ENCODE results near the gene BLOC1S2.
"Not testable (repeated sequence)": the region's sequence is repeated elsewhere in the genome, so short reads cannot be mapped to it uniquely, and the experiment has no call there.

The BLOC1S2 gene

DNA sequence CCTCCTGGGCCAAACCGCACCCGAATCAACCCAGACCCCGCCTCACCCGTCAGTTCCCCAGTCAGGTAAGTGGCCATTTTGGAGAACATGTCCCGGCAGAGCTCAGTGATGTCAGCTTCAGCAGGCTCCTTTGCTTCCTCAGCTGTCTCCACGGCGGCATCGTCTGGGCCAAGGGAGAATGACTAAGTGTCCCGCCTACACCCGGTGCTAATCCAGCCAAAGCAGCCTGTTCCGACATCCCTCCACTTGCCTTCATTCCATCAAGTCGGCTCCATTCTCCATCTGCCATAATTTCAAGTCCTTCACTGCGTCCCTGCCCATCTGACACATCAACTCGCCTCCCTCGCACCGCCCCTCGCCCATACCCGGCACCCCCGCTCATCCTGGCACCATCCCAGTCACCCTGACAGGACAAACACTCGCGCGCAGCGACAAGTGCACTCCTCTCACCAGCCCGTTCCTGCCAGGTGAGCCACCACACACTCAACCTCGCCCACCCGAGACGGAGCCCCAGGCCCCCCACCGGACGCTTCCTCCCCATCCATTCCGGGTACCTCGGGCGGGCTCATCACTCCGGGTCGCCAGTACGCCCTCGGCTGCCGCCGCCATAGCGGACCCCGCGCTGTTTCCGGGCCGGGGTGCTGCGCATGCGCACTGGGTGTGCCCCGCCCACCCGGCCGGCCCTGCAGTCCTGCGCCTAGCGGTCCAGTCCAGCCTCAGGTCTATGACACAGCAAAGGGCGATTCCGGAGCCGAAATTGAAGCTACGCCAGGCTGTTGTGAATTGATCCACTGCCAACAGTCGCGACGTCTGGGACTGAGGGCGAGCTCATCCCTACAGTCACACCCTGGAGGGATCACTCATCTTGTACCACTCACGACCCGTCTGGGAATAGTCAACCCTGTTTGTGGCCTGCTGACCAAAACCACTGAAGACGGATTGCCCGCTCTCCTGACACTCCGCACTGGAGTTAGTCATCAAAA lies at the start of gene BLOC1S2:
Gene BLOC1S2 (minus strand): TSS at position 630 of the 983 bp plus-strand sequence. CDS start 21 bp downstream, at position 609.
- DNase-seq (ENCODE audit: low read depth, low spot score): peak; percentile 57

DNA sequence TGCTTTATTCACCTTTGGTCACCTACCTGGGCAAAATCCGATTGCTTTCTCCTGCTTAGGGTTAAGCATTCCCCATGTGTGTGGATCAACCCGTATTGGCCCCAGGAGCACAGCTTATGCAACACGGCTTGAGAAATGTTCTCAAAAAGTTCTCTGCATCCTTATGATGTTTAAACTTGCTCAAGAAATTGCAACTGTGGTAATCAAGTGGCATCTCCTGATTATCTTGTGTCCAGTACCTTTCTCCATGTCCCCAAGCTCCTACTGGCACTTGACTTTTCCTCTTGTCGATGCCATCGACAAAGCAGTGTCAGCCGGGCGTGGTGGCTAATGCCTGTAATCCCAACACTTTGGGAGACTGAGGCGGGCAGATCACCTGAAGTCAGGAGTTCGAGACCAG lies 48.3 kb upstream of the BLOC1S2 start:
- no peak for DNase-seq (ENCODE audit: low read depth, low spot score)

DNA sequence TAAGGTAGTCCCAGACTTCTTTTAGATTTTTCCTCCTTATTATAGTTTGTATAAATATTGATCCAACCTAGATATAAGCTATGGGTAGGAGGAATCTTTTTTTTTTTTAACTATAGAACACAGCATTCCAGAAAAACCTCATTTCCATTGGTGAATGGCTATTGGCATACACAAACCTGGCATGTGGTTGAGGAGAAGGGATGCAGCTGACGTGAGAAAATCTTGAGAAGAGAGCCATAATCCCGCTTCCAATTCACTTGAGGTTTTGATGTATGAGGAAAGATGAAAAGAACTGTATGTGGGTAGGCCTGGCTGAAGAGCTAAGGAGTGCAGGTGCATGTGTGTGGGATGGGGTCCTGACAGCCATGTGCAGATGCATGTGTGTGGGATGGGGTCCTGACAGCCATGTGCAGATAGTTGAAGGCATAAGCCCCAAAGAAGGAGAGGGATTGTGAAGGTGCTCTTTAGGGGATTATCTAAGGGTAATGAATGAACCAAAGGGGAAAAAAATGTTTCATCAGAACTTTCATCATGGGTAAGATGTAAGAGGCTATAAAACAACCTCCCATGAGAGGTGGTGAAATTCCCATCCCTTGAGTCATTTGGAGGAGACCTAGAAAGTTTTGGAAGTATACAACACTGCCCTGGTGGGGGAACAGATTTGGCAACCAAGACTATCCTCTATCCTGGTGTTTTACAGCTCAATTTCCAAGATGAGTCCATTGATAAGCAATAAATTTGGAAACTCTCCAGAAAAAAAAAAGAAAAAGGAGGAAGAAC lies 47.4 kb upstream of the BLOC1S2 start:
- no peak for DNase-seq (ENCODE audit: low read depth, low spot score)

DNA sequence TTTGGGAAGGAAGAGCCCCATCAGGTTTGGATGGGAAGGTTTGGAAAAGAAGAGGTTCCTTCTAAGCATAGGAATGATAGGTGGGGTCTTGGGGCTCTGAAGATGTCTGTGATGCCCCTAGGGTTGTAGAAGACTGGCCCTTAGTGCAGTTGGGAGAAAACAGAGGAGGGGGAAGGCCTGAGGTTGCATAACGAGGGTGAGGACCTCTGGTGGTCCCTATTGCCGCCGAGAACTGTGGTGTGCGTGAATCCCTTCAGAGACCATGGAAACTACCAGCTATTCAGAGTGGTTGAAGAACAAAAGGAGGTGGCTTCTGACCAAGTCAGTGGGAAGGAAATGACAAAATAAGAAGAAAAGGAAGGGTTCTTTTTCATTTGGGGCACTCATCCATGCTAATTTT lies 46.6 kb upstream of the BLOC1S2 start:
- DNase-seq (ENCODE audit: low read depth, low spot score): no peak

DNA sequence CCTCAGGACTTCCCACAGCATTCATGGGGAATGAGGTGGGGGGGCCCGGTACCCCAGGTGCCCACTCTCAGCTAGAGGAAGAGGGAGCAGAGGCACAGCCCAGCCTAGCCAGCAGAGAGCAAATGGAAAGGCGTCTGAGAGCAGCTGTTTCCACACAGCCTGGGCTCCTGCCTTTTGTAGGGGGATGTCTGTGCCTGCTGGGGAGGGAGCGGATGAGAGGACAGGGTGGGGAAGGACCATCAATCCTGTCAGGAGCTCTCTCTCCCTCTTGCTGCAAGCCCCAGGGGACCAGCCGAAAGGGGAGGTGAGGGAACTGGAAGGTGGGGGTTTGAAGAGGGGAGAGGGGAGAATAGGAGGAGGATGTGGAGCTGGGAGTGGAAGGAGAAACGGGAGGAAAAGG lies 43.6 kb upstream of the BLOC1S2 start, which contains the start of gene PKD2L1:
Gene PKD2L1 (minus strand): TSS at position 150 of the 400 bp plus-strand sequence. CDS start 125 bp downstream, at position 25.
- DNase-seq (ENCODE audit: low read depth, low spot score): no peak

DNA sequence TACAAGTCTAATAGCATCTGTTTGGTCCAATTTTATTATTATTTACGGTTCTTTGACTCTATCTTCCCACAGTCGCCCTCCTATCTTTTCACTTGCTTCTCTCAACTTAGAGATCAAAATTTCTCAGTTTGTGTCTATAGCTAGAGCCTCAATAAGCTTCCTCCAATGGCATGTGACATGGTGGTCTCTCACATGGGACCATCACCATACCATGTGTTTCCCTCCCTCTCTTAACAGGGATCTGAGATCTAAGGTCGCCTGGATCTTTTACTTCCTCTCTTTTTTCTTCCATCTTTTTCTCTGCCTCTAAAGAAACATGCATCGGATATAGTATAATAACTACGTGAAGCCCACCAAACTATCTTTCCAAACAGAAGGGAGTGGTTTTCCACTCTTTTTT lies 41.7 kb upstream of the BLOC1S2 start:
- no peak for DNase-seq (ENCODE audit: low read depth, low spot score)

DNA sequence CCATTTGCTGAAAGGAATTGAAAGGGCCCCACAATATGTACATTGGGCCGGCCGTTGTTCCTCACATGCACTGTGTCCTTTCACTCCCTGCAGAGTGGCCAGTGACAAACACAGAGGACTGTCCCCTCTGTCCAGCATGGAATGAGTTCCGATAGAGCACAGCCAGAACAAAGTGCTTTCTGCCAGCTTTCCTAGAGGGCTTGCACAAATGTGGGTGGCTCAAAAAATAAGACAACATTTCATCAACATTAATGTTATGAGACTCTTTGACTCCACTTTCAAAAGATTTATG lies 41.2 kb upstream of the BLOC1S2 start:
- DNase-seq (ENCODE audit: low read depth, low spot score): no peak

DNA sequence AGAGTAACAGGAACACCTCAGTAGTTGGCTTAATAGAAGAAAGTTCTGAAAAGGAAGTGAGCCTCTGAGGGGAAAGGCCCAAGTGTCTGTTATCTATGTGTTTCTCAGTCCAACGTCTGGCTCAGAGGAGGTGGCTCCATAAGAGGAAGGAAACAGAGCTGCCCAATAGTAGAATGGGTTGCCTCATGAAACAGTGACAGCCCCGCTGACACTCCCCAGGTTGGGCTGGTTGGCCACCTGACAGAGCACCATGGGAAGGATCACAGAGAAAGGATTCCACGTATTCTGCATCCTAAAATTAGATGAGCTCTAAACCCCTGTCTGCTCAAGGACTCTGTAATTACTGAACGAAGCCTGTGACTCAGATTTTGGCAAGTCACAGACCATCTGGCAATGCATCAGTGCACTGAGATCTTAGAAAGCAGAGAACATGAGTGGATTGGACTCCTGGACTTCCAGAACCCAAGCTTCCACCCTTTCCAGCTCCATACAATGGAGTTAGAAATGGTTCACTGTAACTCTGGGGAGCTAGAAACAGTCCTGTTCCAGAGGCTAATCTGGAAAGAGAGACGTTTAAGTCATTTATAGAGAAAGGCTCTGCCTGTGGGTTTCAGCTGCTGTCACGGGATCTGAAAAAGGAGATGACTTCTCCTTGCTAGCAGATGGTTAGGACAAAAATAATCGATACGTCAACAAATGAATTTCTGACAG lies 40.7 kb upstream of the BLOC1S2 start:
- DNase-seq (ENCODE audit: low read depth, low spot score): no peak

DNA sequence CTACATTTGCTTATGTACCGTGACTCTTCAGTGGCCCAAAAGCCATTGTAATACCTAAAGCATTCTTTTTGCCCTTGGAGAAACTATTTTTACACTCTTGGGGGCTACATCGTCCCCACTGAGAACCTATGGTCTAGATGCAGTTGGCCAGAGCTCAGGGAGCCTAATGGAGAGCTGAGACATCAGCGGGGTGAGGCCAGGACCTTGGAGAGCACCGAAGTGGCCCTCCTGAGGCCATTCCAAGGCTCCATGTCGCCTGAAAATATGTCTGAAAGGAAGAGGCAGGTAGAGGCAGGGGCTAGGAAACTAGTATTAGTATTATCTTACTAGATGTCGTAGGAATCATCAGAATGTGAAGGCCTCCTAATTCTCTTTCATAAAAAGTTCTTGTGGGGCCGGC lies 38.7 kb upstream of the BLOC1S2 start:
- DNase-seq (ENCODE audit: low read depth, low spot score): no peak

DNA sequence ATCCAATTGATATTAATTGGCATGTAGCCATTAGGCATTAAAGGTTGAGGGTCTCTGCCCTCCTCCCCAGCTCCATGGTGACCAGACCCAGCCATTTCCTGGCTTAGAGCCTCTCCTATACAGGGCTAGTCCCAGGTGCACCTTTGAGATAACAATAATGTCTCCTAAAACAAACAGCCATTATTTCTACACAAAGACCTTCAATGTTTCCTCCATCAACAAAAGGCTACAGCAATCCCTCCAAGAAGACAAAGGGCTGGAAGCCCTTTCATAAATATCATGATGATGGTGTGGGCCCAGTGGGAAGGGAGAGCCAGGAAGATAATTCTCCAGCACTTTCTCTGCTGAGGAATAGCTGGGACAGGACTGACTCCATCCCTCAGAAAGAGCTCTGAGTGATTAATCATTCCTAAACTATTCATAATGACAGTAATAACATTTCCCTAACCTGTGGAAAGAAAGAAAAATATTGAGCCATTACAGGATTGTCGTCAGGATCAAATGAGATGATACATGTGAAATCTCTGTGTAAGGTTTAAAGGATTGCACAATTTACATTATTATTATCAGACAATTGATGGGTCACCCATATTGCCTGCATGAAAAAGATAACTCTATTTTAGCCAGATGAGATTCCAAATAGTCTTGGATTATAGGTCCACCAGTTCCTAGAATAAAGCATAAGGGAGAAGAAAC lies 33.4 kb upstream of the BLOC1S2 start:
- no peak for DNase-seq (ENCODE audit: low read depth, low spot score)

DNA sequence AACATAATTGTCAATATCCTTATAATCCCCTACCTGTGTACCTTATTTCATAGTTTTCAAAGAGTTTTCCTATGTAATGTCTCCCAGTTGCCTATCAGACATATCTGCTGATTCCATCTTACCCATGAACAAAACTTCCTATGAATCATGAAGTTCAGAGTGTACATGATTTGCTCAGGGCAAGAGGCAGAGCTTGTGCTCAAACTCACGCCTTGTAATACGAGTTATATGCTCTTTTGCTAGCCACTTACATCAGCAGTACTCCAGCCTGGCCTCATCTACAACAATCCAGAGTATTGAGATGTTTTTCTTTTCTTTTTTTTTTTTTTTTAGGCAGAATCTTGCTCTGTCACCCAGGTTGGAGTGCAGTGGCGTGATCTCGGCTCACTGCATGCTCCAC lies 31.7 kb upstream of the BLOC1S2 start:
- DNase-seq (ENCODE audit: low read depth, low spot score): no peak

DNA sequence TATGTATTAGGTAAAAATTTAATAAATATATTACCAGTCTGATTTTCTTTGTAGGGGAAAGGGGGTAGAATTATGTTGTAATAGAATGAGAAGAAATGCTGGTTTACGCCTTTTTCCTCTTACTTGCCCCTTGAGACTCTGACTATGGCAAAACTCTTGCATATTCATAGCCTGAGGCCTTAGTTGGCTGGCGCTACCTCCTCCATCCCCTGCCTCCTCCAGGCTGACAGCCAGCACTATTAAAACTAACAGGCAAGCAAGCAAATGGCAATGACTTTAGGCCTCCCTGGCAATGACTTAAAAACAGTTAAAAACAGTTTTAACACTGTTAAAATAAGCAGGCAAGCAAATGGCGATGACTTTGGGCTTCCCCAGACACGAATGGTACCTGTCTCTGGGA lies 29.1 kb upstream of the BLOC1S2 start:
- DNase-seq (ENCODE audit: low read depth, low spot score): no peak

DNA sequence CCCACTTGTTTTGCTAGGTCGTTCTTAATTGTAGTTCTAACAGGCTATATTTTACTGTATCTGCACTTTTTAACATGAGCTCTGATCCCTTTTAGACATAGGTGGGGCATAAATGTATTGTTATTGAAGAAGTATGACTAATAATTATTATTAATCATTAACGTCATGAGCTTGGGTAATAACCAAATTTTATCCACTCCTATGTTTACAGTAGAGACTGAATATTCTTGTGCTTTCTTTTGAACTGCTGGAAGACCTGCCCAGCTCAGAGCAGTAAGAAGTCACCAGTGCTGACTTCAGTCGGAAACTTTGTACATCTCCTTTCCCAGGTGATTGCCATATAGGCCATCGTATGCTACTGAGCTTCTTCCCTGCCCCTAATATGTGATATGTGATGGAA lies 24.8 kb upstream of the BLOC1S2 start:
- DNase-seq (ENCODE audit: low read depth, low spot score): no peak

DNA sequence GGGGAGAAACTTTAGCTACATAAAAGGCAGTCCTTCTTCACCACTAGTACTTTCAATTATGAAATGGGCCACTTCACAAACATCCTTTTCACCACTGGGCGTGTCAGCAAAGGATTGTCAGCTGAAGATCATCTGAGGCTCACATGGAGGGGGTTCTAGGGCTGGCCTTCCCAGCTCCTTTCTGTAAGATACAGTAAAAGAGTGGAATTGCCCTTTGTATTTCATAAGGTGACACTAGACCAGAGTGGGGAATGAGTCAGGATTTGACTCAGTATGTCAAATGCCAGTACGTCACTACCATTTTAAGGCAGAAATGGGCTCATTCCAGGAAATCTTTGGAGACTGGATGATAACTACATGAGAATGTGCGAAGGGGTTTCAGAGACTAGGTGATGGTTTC lies 21.2 kb upstream of the BLOC1S2 start:
- no peak for DNase-seq (ENCODE audit: low read depth, low spot score)

DNA sequence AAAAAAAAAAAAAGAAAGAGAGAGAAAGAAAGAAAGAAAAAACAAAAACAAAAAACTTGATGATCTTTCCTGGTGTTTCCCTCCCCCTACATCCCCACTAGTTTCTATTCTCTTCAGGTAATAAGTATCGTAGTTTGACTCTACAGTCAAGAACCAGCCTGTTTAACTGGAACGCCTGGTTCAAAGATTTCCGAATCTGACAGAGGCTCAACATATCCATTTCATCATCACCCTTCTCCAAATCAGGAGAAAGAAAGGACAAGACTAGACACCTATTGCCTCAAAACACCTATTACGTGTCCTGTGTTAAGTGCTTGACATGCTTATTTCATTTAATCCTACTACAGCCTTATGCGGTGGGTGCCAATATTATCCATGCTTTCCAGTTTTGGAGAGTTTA lies 20.4 kb upstream of the BLOC1S2 start:
- no peak for DNase-seq (ENCODE audit: low read depth, low spot score)

DNA sequence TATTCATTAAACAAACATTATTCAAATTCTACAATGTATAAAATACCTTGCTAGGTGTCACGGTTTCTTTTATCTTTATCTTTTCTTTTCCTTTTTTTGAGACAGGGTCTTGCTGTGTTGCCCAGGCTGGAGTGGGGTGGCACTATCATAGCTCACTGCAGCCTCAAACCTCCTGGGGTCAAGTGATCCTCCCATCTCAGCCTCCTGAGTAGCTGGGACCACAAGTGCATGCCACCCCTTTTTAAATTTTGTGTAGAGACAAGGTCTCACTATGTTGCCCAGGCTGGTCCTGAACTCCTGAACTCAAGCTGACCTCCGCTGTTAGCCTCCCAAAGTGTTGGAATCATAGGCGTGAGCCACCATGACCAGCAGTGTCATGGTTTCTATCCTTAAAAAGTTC lies 17.9 kb upstream of the BLOC1S2 start:
- DNase-seq (ENCODE audit: low read depth, low spot score): no peak

DNA sequence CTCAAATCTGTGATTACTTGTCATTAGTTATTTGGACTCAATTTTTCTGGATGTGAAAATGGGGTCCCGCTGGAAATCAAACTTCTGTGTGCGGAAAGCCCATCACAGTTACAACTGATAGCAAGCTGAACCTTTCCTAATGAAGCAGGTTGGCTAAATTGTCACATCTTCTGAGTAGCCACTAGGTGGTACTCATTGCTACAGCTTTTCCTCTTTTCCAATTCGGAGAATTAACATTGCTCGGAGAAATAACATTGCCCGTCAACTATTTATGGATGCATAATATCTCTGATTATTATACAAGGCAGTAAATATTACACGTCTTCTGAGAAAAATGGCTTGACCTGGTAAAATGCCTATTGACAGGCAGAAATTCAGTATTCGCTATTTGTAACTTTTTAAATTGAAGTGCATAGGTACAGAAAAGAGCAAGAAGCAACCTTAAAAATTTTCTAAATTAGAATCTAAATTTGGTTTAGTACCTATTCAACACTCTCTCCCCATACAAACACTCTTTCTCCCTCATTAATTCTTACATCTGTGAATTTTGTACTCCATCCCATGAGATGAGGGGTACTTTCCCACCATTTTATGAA lies 17.3 kb upstream of the BLOC1S2 start:
- DNase-seq (ENCODE audit: low read depth, low spot score): no peak

DNA sequence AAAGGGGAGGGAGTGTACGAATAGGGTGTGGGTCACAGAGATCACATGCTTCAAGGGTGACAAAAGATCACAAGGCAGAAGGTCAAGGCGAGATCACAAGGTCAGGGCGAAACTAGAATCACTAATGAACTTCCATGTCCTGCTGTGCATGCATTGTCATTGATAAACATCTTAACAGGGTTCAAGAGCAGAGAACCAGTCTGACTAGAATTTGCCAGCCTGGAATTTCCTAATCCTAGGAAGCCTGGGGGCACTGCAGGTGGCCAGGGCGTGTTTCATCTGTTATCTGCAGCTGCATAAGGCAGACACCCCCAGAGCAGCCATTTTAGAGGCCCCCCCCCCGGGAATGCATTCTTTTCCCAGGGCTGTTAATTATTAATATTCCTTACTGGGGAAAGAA lies 14.6 kb upstream of the BLOC1S2 start:
- not testable (repeated sequence) for DNase-seq (ENCODE audit: low read depth, low spot score)

DNA sequence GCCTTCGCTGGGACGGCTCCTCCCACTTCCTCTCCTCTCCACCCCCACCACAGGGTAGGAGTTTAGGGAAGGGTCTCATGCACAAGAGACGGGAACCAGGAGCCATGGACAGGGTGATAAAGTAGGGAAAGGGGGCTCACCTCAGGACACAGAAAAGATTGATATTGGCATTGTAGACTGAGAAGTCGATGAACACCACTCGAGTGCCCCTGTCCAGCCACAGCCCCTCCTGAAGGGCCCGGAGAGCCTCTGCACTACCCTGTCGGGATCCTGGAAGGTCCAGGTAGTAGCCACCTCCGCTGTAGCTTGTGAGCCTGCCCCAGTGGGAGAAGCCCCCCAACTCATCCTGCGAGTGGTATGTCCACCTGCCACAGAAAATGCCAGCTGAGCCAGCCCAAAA lies 10.8 kb upstream of the BLOC1S2 start:
- no peak for DNase-seq (ENCODE audit: low read depth, low spot score)

DNA sequence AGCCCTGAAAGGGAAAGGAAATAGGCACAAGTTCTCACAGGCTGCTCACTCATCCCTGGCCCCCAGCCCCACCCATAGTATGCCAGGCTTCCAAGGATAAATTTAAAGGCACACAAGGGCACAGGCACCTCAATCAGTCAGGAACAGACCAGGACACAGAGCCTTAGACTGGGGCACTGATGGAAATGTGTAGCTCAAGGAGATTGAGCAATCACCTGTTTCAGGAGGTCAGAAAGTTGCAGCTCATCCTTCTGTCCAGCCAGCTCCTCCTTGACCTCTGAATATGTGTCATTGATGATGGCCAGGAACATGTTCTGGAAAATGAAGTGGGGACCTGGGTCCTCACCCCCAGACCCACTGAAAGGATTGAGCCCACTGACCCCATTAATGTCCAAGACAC lies 6.6 kb upstream of the BLOC1S2 start:
- DNase-seq (ENCODE audit: low read depth, low spot score): no peak

DNA sequence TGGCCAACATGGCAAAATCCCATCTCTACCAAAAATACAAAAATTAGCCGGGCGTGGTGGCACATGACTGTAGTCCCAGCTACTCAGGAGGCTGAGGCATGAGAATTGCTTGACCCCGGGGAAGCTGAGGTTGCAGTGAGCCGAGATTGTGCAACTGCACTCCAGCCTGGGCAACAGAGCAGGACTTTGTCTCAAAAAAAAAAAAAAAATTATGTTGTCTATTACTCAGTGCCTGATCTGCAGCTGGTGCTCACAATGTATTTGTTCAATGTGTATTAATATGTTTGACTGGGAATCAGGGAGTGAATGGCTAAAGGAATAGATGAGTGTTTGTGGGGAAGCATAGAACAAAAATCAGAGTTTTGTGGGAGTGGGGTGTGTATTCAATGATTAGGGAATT lies 5.8 kb upstream of the BLOC1S2 start:
- not testable (repeated sequence) for DNase-seq (ENCODE audit: low read depth, low spot score)
